GM21381 (cell line): ENCODE measurements around the gene MMS22L.

Source experiments
- ATAC-seq: cut with Tn5 transposase; IDR thresholded peaks from one replicate; pipeline ENCODE4 v1.9.1; 2021; ENCODE audit warnings: mild to moderate bottlenecking, moderate library complexity; ENCODE audit not compliant: unreplicated experiment

MMS22L gene

GRCh38 chr6:97150932-97151331 is 132.1 kb downstream of the MMS22L start:
- no peak for ATAC-seq

- ATAC-seq, result no peak
Observed at GRCh38 chr6:97147421-97147820, 135.6 kb downstream of the MMS22L start.

GRCh38 chr6:97145691-97146090 is 137.3 kb downstream of the MMS22L start:
- ATAC-seq, result no peak

GRCh38 chr6:97141756-97142155 is 141.3 kb downstream of the MMS22L start:
- no peak for ATAC-seq

GRCh38 chr6:97138581-97138980 is 144.4 kb downstream of the MMS22L start:
- no peak for ATAC-seq

- ATAC-seq, result peak; percentile 41
Observed at GRCh38 chr6:97136626-97137358, 146.2 kb downstream of the MMS22L start.

- ATAC-seq, result no peak
Observed at GRCh38 chr6:97133067-97133466, 149.9 kb downstream of the MMS22L start.

- no peak for ATAC-seq
Observed at GRCh38 chr6:97129106-97129505, 153.9 kb downstream of the MMS22L start.

GRCh38 chr6:97128507-97128906 is 154.5 kb downstream of the MMS22L start:
- ATAC-seq, result no peak

GRCh38 chr6:97123652-97124051 is 159.4 kb downstream of the MMS22L start:
- no peak for ATAC-seq

GRCh38 chr6:97123112-97123511 is 159.9 kb downstream of the MMS22L start:
- no peak for ATAC-seq

GRCh38 chr6:97120511-97120910 is 162.5 kb downstream of the MMS22L start:
- no peak for ATAC-seq

GRCh38 chr6:97114645-97115044 is 168.4 kb downstream of the MMS22L start:
- ATAC-seq, result no peak

- no peak for ATAC-seq
Observed at GRCh38 chr6:97113170-97113569, 169.8 kb downstream of the MMS22L start.

GRCh38 chr6:97111243-97111642 is 171.8 kb downstream of the MMS22L start:
- no peak for ATAC-seq

GRCh38 chr6:97110626-97111025 is 172.4 kb downstream of the MMS22L start:
- ATAC-seq, result no peak

- no peak for ATAC-seq
Observed at GRCh38 chr6:97110149-97110548, 172.9 kb downstream of the MMS22L start.

- no peak for ATAC-seq
Observed at GRCh38 chr6:97109444-97109843, 173.6 kb downstream of the MMS22L start.

- ATAC-seq, result no peak
Observed at GRCh38 chr6:97102145-97102790, 180.7 kb downstream of the MMS22L start.

- no peak for ATAC-seq
Observed at GRCh38 chr6:97100696-97101095, 182.3 kb downstream of the MMS22L start.

- ATAC-seq, result no peak
Observed at GRCh38 chr6:97097068-97098047, 185.7 kb downstream of the MMS22L start.
